Vagina (tissue), 2 donors: ENCODE measurements around the gene PIERCE2. TPM values are rescaled to one million over a fixed set of nuclear protein-coding genes. Genes with fewer than 3 reads are reported as not detected.
A peak's percentile ranks its signal among the peaks of the same experiment; 100 is the strongest.

Experiments used
- DNase-seq, 2 donors: peaks; one replicate each; pipeline ENCODE4 v3.0.0-alpha.2; 2017; ENCODE audit errors: extremely low spot score in 2 of 2
- H3K27ac ChIP-seq: fragments of 200-600 bp; sonication (generic); one replicate; pipeline ENCODE4 v1.5.1; 2019
- H3K27me3 ChIP-seq: fragments of 200-600 bp; sonication (generic); one replicate; pipeline ENCODE4 v1.5.1; 2019
- H3K36me3 ChIP-seq, 2 donors: fragments of 200-600 bp; sonication (generic); one replicate each; pipeline ENCODE4 v1.5.1; 2017 to 2019
- H3K4me1 ChIP-seq: fragments of 200-600 bp; sonication (generic); one replicate; pipeline ENCODE4 v1.5.1; 2019
- H3K4me3 ChIP-seq, 2 donors: fragments of 200-600 bp; sonication (generic); 1 replicate in 1 of 2; 2 replicates in 1 of 2; pipeline ENCODE4 v1.5.1; 2016 to 2019
- H3K9me3 ChIP-seq: fragments of 200-600 bp; sonication (generic); one replicate; pipeline ENCODE4 v1.5.1; 2019
- CTCF ChIP-seq, 3 experiments: fragments of 450-650 bp in 2 of 3; fragments of 200-600 bp in 1 of 3; sonication (generic) in 1 of 3; IDR thresholded peaks; one replicate each; pipeline ENCODE4 v1.5.1; 2017 to 2019; ENCODE audit warnings: antibody characterized with exemption in 3 of 3, mild to moderate bottlenecking in 2 of 3, moderate library complexity in 2 of 3
- POLR2A ChIP-seq, 2 donors: fragments of 450-650 bp; IDR thresholded peaks; one replicate each; pipeline ENCODE4 v1.6.1; 2017; ENCODE audit warnings: antibody characterized with exemption in 2 of 2, mild to moderate bottlenecking in 2 of 2, moderate library complexity in 2 of 2
- POLR2AphosphoS5 ChIP-seq, 2 donors: sonication (generic); formaldehyde crosslinking; IDR thresholded peaks; one replicate each; pipeline ENCODE4 v1.9.0; 2017; ENCODE audit warnings: antibody characterized with exemption in 2 of 2, mild to moderate bottlenecking in 2 of 2, low read depth in 1 of 2; ENCODE audit not compliant: insufficient read depth in 1 of 2
- intact Hi-C: fragments of 100-400 bp; cut with DNase I; formaldehyde crosslinking; loops from one replicate; pipeline ENCODE4 v1.15.1; 2023
- total RNA-seq: library from RNA; depleted of rRNA; stranded (reverse); fragments of >200 nt; gene quantifications from one replicate; pipeline ENCODE4 v1.2.3, GENCODE V29; 2016

PIERCE2 gene
- not detected for total RNA-seq

- Histone ChIP-seq H3K4me1 (peaks cover 47% of the 10 kb centered on the region), H3K9me3 (no peaks in the 10 kb centered on the region), H3K27me3 (no peaks in the 10 kb centered on the region), H3K36me3 (no peaks in the 10 kb centered on the region), H3K27ac (peak within 1 kb of the TSS; percentile 84), H3K4me3 (peak within 1 kb of the TSS; percentile 68 to 73)
- TF ChIP-seq POLR2A (IDR thresholded peaks at IDR 0.05) (peak in 1 of 2 donors; percentile 57), POLR2AphosphoS5 (IDR thresholded peaks at IDR 0.05; ENCODE audit: insufficient read depth in 1 of 2, low read depth in 1 of 2) (peak; percentile 74 to 88), CTCF (IDR thresholded peaks at IDR 0.05) (peak; percentile 52 to 90 (median 78))
- intact Hi-C loops = no loop called here
- DNase-seq = peak; percentile 92 to 96
Observed at GRCh38 chr15:55408012-55408928, at the start of gene PIERCE2, which contains the start of gene CCPG1. Gene PIERCE2, plus strand, starts transcription at chr15:55408495. Its CDS starts 274 bp downstream, at chr15:55408769. Gene CCPG1, minus strand, starts transcription at chr15:55408359. Its CDS starts 18,935 bp downstream, at chr15:55389424.

GRCh38 chr15:55360256-55360655 lies 48.0 kb upstream of the PIERCE2 start:
- intact Hi-C loops = no loop called here
- Histone ChIP-seq H3K4me1 (no peaks in the 10 kb centered on the region), H3K27me3 (no peaks in the 10 kb centered on the region), H3K36me3 (peaks cover 0 to 4% of the 10 kb centered on the region in 2 donors), H3K4me3 (no peak overlapping the region), H3K27ac (no peak overlapping the region), H3K9me3 (no peaks in the 10 kb centered on the region)
- no peak for DNase-seq
- TF ChIP-seq POLR2AphosphoS5 (IDR thresholded peaks at IDR 0.05; ENCODE audit: insufficient read depth in 1 of 2, low read depth in 1 of 2) (no peak), CTCF (IDR thresholded peaks at IDR 0.05) (no peak), POLR2A (IDR thresholded peaks at IDR 0.05) (no peak)

GRCh38 chr15:55361048-55361447 lies 47.2 kb upstream of the PIERCE2 start:
- intact Hi-C loops = no loop called here
- no peak for TF ChIP-seq POLR2A (IDR thresholded peaks at IDR 0.05)
- TF ChIP-seq POLR2AphosphoS5 (IDR thresholded peaks at IDR 0.05; ENCODE audit: insufficient read depth in 1 of 2, low read depth in 1 of 2) = no peak
- TF ChIP-seq CTCF (IDR thresholded peaks at IDR 0.05) = no peak
- Histone ChIP-seq H3K27ac (no peak overlapping the region), H3K4me3 (no peak overlapping the region), H3K36me3 (no peaks in the 10 kb centered on the region), H3K4me1 (no peaks in the 10 kb centered on the region), H3K27me3 (no peaks in the 10 kb centered on the region), H3K9me3 (no peaks in the 10 kb centered on the region)
- no peak for DNase-seq

- no peak for DNase-seq
- Histone ChIP-seq H3K27ac (no peak overlapping the region), H3K27me3 (no peaks in the 10 kb centered on the region), H3K4me1 (no peaks in the 10 kb centered on the region), H3K36me3 (no peaks in the 10 kb centered on the region), H3K4me3 (no peak overlapping the region), H3K9me3 (no peaks in the 10 kb centered on the region)
- intact Hi-C loops = no loop called here
- no peak for TF ChIP-seq CTCF (IDR thresholded peaks at IDR 0.05)
- TF ChIP-seq POLR2A (IDR thresholded peaks at IDR 0.05) = no peak
- TF ChIP-seq POLR2AphosphoS5 (IDR thresholded peaks at IDR 0.05; ENCODE audit: insufficient read depth in 1 of 2, low read depth in 1 of 2) = no peak
Observed at GRCh38 chr15:55362641-55363040, 45.7 kb upstream of the PIERCE2 start.

GRCh38 chr15:55366981-55367380 lies 41.3 kb upstream of the PIERCE2 start:
- no peaks in the 10 kb centered on the region for H3K4me1 ChIP-seq
- intact Hi-C loops = no loop called here
- H3K9me3 ChIP-seq = no peaks in the 10 kb centered on the region
- no peak overlapping the region for H3K4me3 ChIP-seq
- no peak overlapping the region for H3K27ac ChIP-seq
- no peak for DNase-seq
- H3K27me3 ChIP-seq = no peaks in the 10 kb centered on the region
- H3K36me3 ChIP-seq = peaks cover 0 to 9% of the 10 kb centered on the region in 2 donors
- TF ChIP-seq POLR2AphosphoS5 (IDR thresholded peaks at IDR 0.05; ENCODE audit: insufficient read depth in 1 of 2, low read depth in 1 of 2) (no peak), POLR2A (IDR thresholded peaks at IDR 0.05) (no peak), CTCF (IDR thresholded peaks at IDR 0.05) (no peak)
